ENCODE measurements around the gene LYZL4.

Gene LYZL4

GRCh38 chr3:42446111-42447050, 36.0 kb upstream of the LYZL4 start:
- no peak overlapping the region for H3K4me3 ChIP-seq (ENCODE audit: low read depth, low read length)
- no peak for TF ChIP-seq CTCF (IDR thresholded peaks at IDR 0.05; ENCODE audit: low read depth, low read length)

- no peak overlapping the region for H3K4me3 ChIP-seq (ENCODE audit: low read depth, low read length)
- peak; percentile 98 for TF ChIP-seq CTCF (IDR thresholded peaks at IDR 0.05; ENCODE audit: low read depth, low read length)
Measured at GRCh38 chr3:42443819-42444436, 33.5 kb upstream of the LYZL4 start.

GRCh38 chr3:42443292-42443691, 32.9 kb upstream of the LYZL4 start:
- H3K4me3 ChIP-seq (ENCODE audit: low read depth, low read length): no peak overlapping the region
- no peak for TF ChIP-seq CTCF (IDR thresholded peaks at IDR 0.05; ENCODE audit: low read depth, low read length)

- TF ChIP-seq CTCF (IDR thresholded peaks at IDR 0.05; ENCODE audit: low read depth, low read length): peak; percentile 17; the same call in 1 of the 2 replicates
- no peak overlapping the region for H3K4me3 ChIP-seq (ENCODE audit: low read depth, low read length)
Measured at GRCh38 chr3:42442640-42443039, 32.2 kb upstream of the LYZL4 start.

GRCh38 chr3:42441791-42442190, 31.4 kb upstream of the LYZL4 start:
- no peak overlapping the region for H3K4me3 ChIP-seq (ENCODE audit: low read depth, low read length)
- TF ChIP-seq CTCF (IDR thresholded peaks at IDR 0.05; ENCODE audit: low read depth, low read length): no peak

- H3K4me3 ChIP-seq (ENCODE audit: low read depth, low read length): no peak overlapping the region
- no peak for TF ChIP-seq CTCF (IDR thresholded peaks at IDR 0.05; ENCODE audit: low read depth, low read length)
Measured at GRCh38 chr3:42440924-42441323, 30.5 kb upstream of the LYZL4 start.
